ENCODE data around the gene CTPS2.

- TF ChIP-seq CTCF (IDR thresholded peaks at IDR 0.05) (no peak), POLR2A (IDR thresholded peaks at IDR 0.05) (no peak), EP300 (IDR thresholded peaks at IDR 0.05) (no peak)
Observed at GRCh38 chrX:16664074-16664473, 48.4 kb downstream of the CTPS2 start.

Measured in upper lobe of left lung (tissue), 4 donors.